ENCODE measurements around the gene ULBP1.
"Not testable (repeated sequence)": the region's sequence is repeated elsewhere in the genome, so short reads cannot be mapped to it uniquely, and the experiment has no call there.

ULBP1 gene

GRCh38 chr6:149931501-149931900, 32.2 kb upstream of the ULBP1 start:
- Histone ChIP-seq H4K20me1 (peaks cover 13% of the 10 kb centered on the region; the same call in 1 of the 2 replicates), H3K4me3 (no peak overlapping the region), H3K9me3 (peaks cover 3% of the 10 kb centered on the region; the same call in 1 of the 2 replicates), H3K36me3 (no peaks in the 10 kb centered on the region), H3K27me3 (peaks cover 77% of the 10 kb centered on the region), H3K9ac (no peak overlapping the region), H3K4me1 (no peaks in the 10 kb centered on the region), H3K4me2 (no peak overlapping the region), H3K27ac (no peak overlapping the region)
- no peak for TF ChIP-seq Cebpa-rat (IDR thresholded peaks at IDR 0.05)

- H3K36me3 ChIP-seq = no peaks in the 10 kb centered on the region
- TF ChIP-seq Cebpa-rat (IDR thresholded peaks at IDR 0.05) = no peak
- no peak overlapping the region for H3K4me3 ChIP-seq
- no peaks in the 10 kb centered on the region for H3K9me3 ChIP-seq
- H3K4me2 ChIP-seq = no peak overlapping the region
- no peaks in the 10 kb centered on the region for H3K4me1 ChIP-seq
- no peak overlapping the region for H3K27ac ChIP-seq
- H3K27me3 ChIP-seq = peaks cover 79% of the 10 kb centered on the region
- H4K20me1 ChIP-seq = peaks cover 24% of the 10 kb centered on the region
- no peak overlapping the region for H3K9ac ChIP-seq
Observed at GRCh38 chr6:149933036-149933435, 30.7 kb upstream of the ULBP1 start.

GRCh38 chr6:149933461-149933860, 30.3 kb upstream of the ULBP1 start:
- TF ChIP-seq Cebpa-rat (IDR thresholded peaks at IDR 0.05) = no peak
- Histone ChIP-seq H3K9ac (no peak overlapping the region), H3K4me2 (no peak overlapping the region), H3K27ac (no peak overlapping the region), H3K4me1 (peaks cover 3% of the 10 kb centered on the region), H3K36me3 (no peaks in the 10 kb centered on the region), H3K9me3 (no peaks in the 10 kb centered on the region), H3K27me3 (peaks cover 81% of the 10 kb centered on the region), H4K20me1 (peaks cover 28% of the 10 kb centered on the region), H3K4me3 (no peak overlapping the region)

GRCh38 chr6:149934249-149935156, 29.2 kb upstream of the ULBP1 start:
- H3K9ac ChIP-seq = no peak overlapping the region
- H3K4me2 ChIP-seq = no peak overlapping the region
- H3K36me3 ChIP-seq = no peaks in the 10 kb centered on the region
- peaks cover 38% of the 10 kb centered on the region for H4K20me1 ChIP-seq
- no peak overlapping the region for H3K27ac ChIP-seq
- peaks cover 9% of the 10 kb centered on the region for H3K4me1 ChIP-seq
- peaks cover 81% of the 10 kb centered on the region for H3K27me3 ChIP-seq
- no peak overlapping the region for H3K4me3 ChIP-seq
- no peak for TF ChIP-seq Cebpa-rat (IDR thresholded peaks at IDR 0.05)
- no peaks in the 10 kb centered on the region for H3K9me3 ChIP-seq

GRCh38 chr6:149935246-149935645, 28.5 kb upstream of the ULBP1 start:
- H3K4me1 ChIP-seq = peaks cover 9% of the 10 kb centered on the region
- TF ChIP-seq Cebpa-rat (IDR thresholded peaks at IDR 0.05) = no peak
- H3K9me3 ChIP-seq = no peaks in the 10 kb centered on the region
- no peak overlapping the region for H3K4me2 ChIP-seq
- H3K9ac ChIP-seq = no peak overlapping the region
- H3K27me3 ChIP-seq = peaks cover 81% of the 10 kb centered on the region
- peaks cover 46% of the 10 kb centered on the region for H4K20me1 ChIP-seq
- no peak overlapping the region for H3K4me3 ChIP-seq
- no peak overlapping the region for H3K27ac ChIP-seq
- no peaks in the 10 kb centered on the region for H3K36me3 ChIP-seq

GRCh38 chr6:149935668-149936067, 28.1 kb upstream of the ULBP1 start:
- Histone ChIP-seq H3K9ac (no peak overlapping the region), H3K36me3 (no peaks in the 10 kb centered on the region), H3K4me1 (peaks cover 9% of the 10 kb centered on the region), H3K4me2 (no peak overlapping the region), H3K27me3 (peaks cover 81% of the 10 kb centered on the region), H3K27ac (no peak overlapping the region), H4K20me1 (peaks cover 50% of the 10 kb centered on the region), H3K4me3 (no peak overlapping the region), H3K9me3 (0 out of 2 replicates have a peak, but pooled peaks cover 3% of the 10 kb centered on the region)
- TF ChIP-seq Cebpa-rat (IDR thresholded peaks at IDR 0.05) = no peak

GRCh38 chr6:149936743-149937142, 27.0 kb upstream of the ULBP1 start:
- no peaks in the 10 kb centered on the region for H3K36me3 ChIP-seq
- peaks cover 16% of the 10 kb centered on the region for H3K4me1 ChIP-seq
- TF ChIP-seq Cebpa-rat (IDR thresholded peaks at IDR 0.05) = no peak
- no peak overlapping the region for H3K4me2 ChIP-seq
- H3K4me3 ChIP-seq = no peak overlapping the region
- no peak overlapping the region for H3K27ac ChIP-seq
- H3K27me3 ChIP-seq = peaks cover 83% of the 10 kb centered on the region
- H3K9ac ChIP-seq = no peak overlapping the region
- 0 out of 2 replicates have a peak, but pooled peaks cover 5% of the 10 kb centered on the region for H3K9me3 ChIP-seq
- peaks cover 60% of the 10 kb centered on the region for H4K20me1 ChIP-seq

GRCh38 chr6:149938013-149938570, 25.7 kb upstream of the ULBP1 start:
- not testable (repeated sequence) for H3K27ac ChIP-seq, H3K9ac ChIP-seq, H3K36me3 ChIP-seq, H3K9me3 ChIP-seq
- peaks cover 71% of the 10 kb centered on the region for H4K20me1 ChIP-seq
- H3K4me1 ChIP-seq = peaks cover 20% of the 10 kb centered on the region
- H3K27me3 ChIP-seq = peaks cover 95% of the 10 kb centered on the region
- peak overlapping the region; percentile 44 for H3K4me3 ChIP-seq
- peak overlapping the region; percentile 59 for H3K4me2 ChIP-seq

- Histone ChIP-seq H3K27ac (no peak overlapping the region), H3K9me3 (0 out of 2 replicates have a peak, but pooled peaks cover 5% of the 10 kb centered on the region), H4K20me1 (peaks cover 71% of the 10 kb centered on the region), H3K9ac (no peak overlapping the region), H3K4me3 (peak overlapping the region; percentile 44), H3K27me3 (peaks cover 95% of the 10 kb centered on the region), H3K4me2 (peak overlapping the region; percentile 59), H3K4me1 (peaks cover 20% of the 10 kb centered on the region), H3K36me3 (no peaks in the 10 kb centered on the region)
- no peak for TF ChIP-seq Cebpa-rat (IDR thresholded peaks at IDR 0.05)
Observed at GRCh38 chr6:149938571-149939355, 25.0 kb upstream of the ULBP1 start.

- peaks cover 20% of the 10 kb centered on the region for H3K4me1 ChIP-seq
- no peak overlapping the region for H3K27ac ChIP-seq
- no peak overlapping the region for H3K9ac ChIP-seq
- H4K20me1 ChIP-seq = peaks cover 71% of the 10 kb centered on the region
- no peak overlapping the region for H3K4me2 ChIP-seq
- TF ChIP-seq Cebpa-rat (IDR thresholded peaks at IDR 0.05) = no peak
- 0 out of 2 replicates have a peak, but pooled peaks cover 5% of the 10 kb centered on the region for H3K9me3 ChIP-seq
- no peak overlapping the region for H3K4me3 ChIP-seq
- H3K27me3 ChIP-seq = peaks cover 97% of the 10 kb centered on the region
- H3K36me3 ChIP-seq = no peaks in the 10 kb centered on the region
Observed at GRCh38 chr6:149939356-149939648, 24.4 kb upstream of the ULBP1 start.

Data from BLaER1 (cell line).